ENCODE results near the gene ERCC5.

ERCC5 gene

DNA sequence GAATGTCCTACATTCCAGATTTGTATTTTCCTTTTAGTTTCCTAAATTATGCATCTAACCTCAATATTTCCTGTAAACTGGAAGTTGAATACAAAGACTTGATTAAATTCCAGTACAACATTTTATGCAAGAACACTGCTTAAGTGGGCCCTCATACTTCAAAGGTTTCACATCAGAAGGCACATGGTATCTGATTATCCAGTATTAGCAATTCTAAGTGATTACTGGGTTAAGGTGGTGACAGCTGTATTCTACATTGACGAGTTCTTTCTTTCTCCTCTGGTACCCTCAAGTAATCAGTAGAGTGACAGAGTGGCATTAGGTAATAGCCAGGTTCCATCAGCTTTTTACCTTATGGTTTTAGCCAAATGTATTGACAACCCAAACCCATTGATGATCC, 28.6 kb upstream of the ERCC5 start:
- Histone ChIP-seq H3K27me3 (ENCODE audit: control insufficient read depth, insufficient read depth, low read length) (no peaks in the 10 kb centered on the region), H3K36me3 (ENCODE audit: control insufficient read depth, insufficient read depth, low read length) (no peaks in the 10 kb centered on the region), H3K9ac (ENCODE audit: low read length) (no peak overlapping the region), H3K27ac (ENCODE audit: low read depth, low read length) (no peak overlapping the region), H3K4me1 (ENCODE audit: control insufficient read depth, insufficient read depth, low read length) (no peaks in the 10 kb centered on the region), H3K4me3 (ENCODE audit: low read length) (no peak overlapping the region)

GRCh38 chr13:102817907-102818306, 27.9 kb upstream of the ERCC5 start:
- no peaks in the 10 kb centered on the region for H3K27me3 ChIP-seq (ENCODE audit: control insufficient read depth, insufficient read depth, low read length)
- H3K27ac ChIP-seq (ENCODE audit: low read depth, low read length), result no peak overlapping the region
- H3K9ac ChIP-seq (ENCODE audit: low read length), result no peak overlapping the region
- peaks cover 3% of the 10 kb centered on the region for H3K36me3 ChIP-seq (ENCODE audit: control insufficient read depth, insufficient read depth, low read length)
- no peaks in the 10 kb centered on the region for H3K4me1 ChIP-seq (ENCODE audit: control insufficient read depth, insufficient read depth, low read length)
- H3K4me3 ChIP-seq (ENCODE audit: low read length), result no peak overlapping the region

GRCh38 chr13:102825400-102825799, 20.4 kb upstream of the ERCC5 start:
- Histone ChIP-seq H3K27me3 (ENCODE audit: control insufficient read depth, insufficient read depth, low read length) (no peaks in the 10 kb centered on the region), H3K36me3 (ENCODE audit: control insufficient read depth, insufficient read depth, low read length) (peaks cover 8% of the 10 kb centered on the region), H3K4me3 (ENCODE audit: low read length) (no peak overlapping the region), H3K27ac (ENCODE audit: low read depth, low read length) (no peak overlapping the region), H3K9ac (ENCODE audit: low read length) (no peak overlapping the region), H3K4me1 (ENCODE audit: control insufficient read depth, insufficient read depth, low read length) (no peaks in the 10 kb centered on the region)

DNA sequence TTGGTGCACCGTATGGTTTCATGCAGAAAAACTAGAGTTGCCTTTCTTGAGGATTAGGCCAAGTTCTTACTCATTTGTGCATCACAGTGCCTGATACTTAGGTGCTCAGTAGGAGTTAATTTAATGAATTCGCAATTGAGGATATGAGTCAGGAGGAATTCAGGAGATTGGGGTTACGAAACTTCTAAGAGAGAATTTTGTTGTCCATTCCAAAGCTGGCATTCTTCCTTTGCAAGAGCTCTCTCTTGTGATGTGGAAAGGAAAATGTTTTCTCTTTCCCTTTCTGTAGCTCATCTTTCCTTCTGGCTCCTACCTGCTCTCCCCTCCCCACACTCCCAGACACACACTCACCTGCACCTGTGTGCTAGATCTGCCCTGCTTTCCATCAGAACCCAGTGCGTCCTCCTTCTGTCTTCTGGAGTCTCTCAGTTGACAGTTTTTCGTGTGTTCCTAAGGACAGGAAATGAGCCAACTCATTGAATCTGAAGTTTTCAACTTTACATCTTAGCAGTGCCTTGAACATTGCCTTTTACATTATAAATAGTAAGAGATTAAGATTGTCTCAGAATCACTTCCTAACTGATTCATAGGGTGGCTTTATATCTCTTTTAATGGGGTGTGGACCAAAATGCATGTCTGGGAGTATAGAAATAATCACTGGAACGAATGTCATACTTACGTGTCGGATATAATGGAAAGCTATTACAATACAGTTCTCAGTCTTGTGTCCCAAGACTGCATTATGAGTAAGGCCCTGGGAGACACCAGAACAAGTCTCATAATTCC, 19.7 kb upstream of the ERCC5 start:
- H3K36me3 ChIP-seq (ENCODE audit: control insufficient read depth, insufficient read depth, low read length), result peaks cover 8% of the 10 kb centered on the region
- H3K4me3 ChIP-seq (ENCODE audit: low read length), result no peak overlapping the region
- H3K9ac ChIP-seq (ENCODE audit: low read length), result no peak overlapping the region
- H3K27me3 ChIP-seq (ENCODE audit: control insufficient read depth, insufficient read depth, low read length), result no peaks in the 10 kb centered on the region
- no peaks in the 10 kb centered on the region for H3K4me1 ChIP-seq (ENCODE audit: control insufficient read depth, insufficient read depth, low read length)
- no peak overlapping the region for H3K27ac ChIP-seq (ENCODE audit: low read depth, low read length)

DNA sequence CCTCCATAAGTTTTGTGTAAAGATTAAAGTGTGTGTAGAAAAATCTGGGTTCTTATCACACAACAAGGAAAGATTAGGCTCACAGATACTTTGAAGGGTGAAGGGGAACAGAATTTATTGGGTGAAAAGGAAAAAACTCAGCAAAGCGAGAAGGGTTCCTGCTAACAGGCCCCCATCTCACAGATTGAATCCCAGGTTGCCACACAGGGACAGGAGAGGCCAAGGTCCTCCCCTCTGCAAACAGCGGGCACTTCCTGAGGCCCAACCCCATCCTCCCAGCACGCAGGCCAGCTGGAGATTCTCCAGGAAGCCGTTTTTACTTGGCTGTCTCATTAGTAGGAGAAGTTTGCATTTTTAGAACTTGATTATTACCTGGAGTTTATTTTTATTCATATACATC, 15.2 kb upstream of the ERCC5 start:
- Histone ChIP-seq H3K4me1 (ENCODE audit: control insufficient read depth, insufficient read depth, low read length) (no peaks in the 10 kb centered on the region), H3K36me3 (ENCODE audit: control insufficient read depth, insufficient read depth, low read length) (no peaks in the 10 kb centered on the region), H3K27me3 (ENCODE audit: control insufficient read depth, insufficient read depth, low read length) (no peaks in the 10 kb centered on the region), H3K27ac (ENCODE audit: low read depth, low read length) (no peak overlapping the region), H3K9ac (ENCODE audit: low read length) (no peak overlapping the region), H3K4me3 (ENCODE audit: low read length) (no peak overlapping the region)

GRCh38 chr13:102836471-102836870, 9.4 kb upstream of the ERCC5 start:
- Histone ChIP-seq H3K27me3 (ENCODE audit: control insufficient read depth, insufficient read depth, low read length) (no peaks in the 10 kb centered on the region), H3K4me3 (ENCODE audit: low read length) (no peak overlapping the region), H3K9ac (ENCODE audit: low read length) (no peak overlapping the region), H3K4me1 (ENCODE audit: control insufficient read depth, insufficient read depth, low read length) (no peaks in the 10 kb centered on the region), H3K27ac (ENCODE audit: low read depth, low read length) (no peak overlapping the region), H3K36me3 (ENCODE audit: control insufficient read depth, insufficient read depth, low read length) (no peaks in the 10 kb centered on the region)

GRCh38 chr13:102838273-102838672, 7.6 kb upstream of the ERCC5 start:
- H3K27ac ChIP-seq (ENCODE audit: low read depth, low read length), result no peak overlapping the region
- H3K4me1 ChIP-seq (ENCODE audit: control insufficient read depth, insufficient read depth, low read length), result no peaks in the 10 kb centered on the region
- no peak overlapping the region for H3K9ac ChIP-seq (ENCODE audit: low read length)
- H3K27me3 ChIP-seq (ENCODE audit: control insufficient read depth, insufficient read depth, low read length), result no peaks in the 10 kb centered on the region
- no peaks in the 10 kb centered on the region for H3K36me3 ChIP-seq (ENCODE audit: control insufficient read depth, insufficient read depth, low read length)
- H3K4me3 ChIP-seq (ENCODE audit: low read length), result no peak overlapping the region

DNA sequence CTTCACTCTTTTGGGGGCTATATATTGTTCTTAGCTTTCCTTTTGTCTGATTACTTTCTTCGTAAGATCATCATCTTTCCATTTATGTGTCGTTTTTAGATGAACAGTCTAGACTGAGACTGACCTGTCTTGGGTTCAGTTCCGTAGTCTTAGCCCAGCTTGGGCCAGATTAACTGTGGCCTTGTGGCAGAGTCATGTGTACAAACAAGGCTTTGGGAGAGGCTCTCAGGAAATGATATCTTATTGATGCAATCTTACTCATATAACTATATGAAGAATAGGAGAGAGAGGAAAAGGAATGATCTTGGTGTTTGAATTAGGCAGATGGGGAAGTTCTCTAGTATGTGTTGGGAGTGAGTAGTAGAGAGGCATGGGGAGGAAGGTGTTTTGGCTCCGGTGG, 6.8 kb upstream of the ERCC5 start:
- no peak overlapping the region for H3K4me3 ChIP-seq (ENCODE audit: low read length)

GRCh38 chr13:102839462-102839861, 6.4 kb upstream of the ERCC5 start:
- Histone ChIP-seq H3K27ac (ENCODE audit: low read depth, low read length) (no peak overlapping the region), H3K36me3 (ENCODE audit: control insufficient read depth, insufficient read depth, low read length) (no peaks in the 10 kb centered on the region), H3K4me3 (ENCODE audit: low read length) (no peak overlapping the region), H3K27me3 (ENCODE audit: control insufficient read depth, insufficient read depth, low read length) (no peaks in the 10 kb centered on the region), H3K9ac (ENCODE audit: low read length) (no peak overlapping the region), H3K4me1 (ENCODE audit: control insufficient read depth, insufficient read depth, low read length) (no peaks in the 10 kb centered on the region)

More for the DNA sequence above, 6.8 kb upstream of the ERCC5 start:
- Histone ChIP-seq H3K9ac (ENCODE audit: low read length) (no peak overlapping the region), H3K27me3 (ENCODE audit: control insufficient read depth, insufficient read depth, low read length) (no peaks in the 10 kb centered on the region), H3K36me3 (ENCODE audit: control insufficient read depth, insufficient read depth, low read length) (no peaks in the 10 kb centered on the region), H3K27ac (ENCODE audit: low read depth, low read length) (no peak overlapping the region), H3K4me1 (ENCODE audit: control insufficient read depth, insufficient read depth, low read length) (no peaks in the 10 kb centered on the region)

DNA sequence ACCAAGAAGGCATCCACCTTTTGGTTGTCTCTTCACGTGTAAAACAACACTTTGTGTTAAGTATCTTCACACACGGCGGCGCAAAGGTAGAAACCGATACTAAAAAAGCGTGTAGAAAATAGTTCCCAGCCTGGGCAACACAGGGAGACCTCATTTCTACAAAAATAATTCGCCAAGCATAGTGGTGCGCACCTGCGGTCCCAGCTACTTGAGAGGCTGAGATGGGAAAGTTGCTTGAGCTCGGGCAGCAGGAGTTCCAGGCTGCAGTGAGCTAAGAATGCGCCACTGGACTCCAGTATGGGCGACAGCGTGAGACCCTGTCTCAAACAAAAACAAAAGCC, 573 bp upstream of the ERCC5 start:
- Histone ChIP-seq H3K27me3 (ENCODE audit: control insufficient read depth, insufficient read depth, low read length) (no peaks in the 10 kb centered on the region), H3K9ac (ENCODE audit: low read length) (peak overlapping the region; percentile 84), H3K4me1 (ENCODE audit: control insufficient read depth, insufficient read depth, low read length) (peaks cover 6% of the 10 kb centered on the region), H3K4me3 (ENCODE audit: low read length) (peak overlapping the region; percentile 92), H3K27ac (ENCODE audit: low read depth, low read length) (peak overlapping the region; percentile 93), H3K36me3 (ENCODE audit: control insufficient read depth, insufficient read depth, low read length) (no peaks in the 10 kb centered on the region)

GRCh38 chr13:102846261-102847015, 606 bp downstream of the ERCC5 start:
- Histone ChIP-seq H3K4me3 (ENCODE audit: low read length) (peak overlapping the region; percentile 92), H3K4me1 (ENCODE audit: control insufficient read depth, insufficient read depth, low read length) (peaks cover 6% of the 10 kb centered on the region), H3K27me3 (ENCODE audit: control insufficient read depth, insufficient read depth, low read length) (no peaks in the 10 kb centered on the region), H3K36me3 (ENCODE audit: control insufficient read depth, insufficient read depth, low read length) (no peaks in the 10 kb centered on the region), H3K9ac (ENCODE audit: low read length) (peak overlapping the region; percentile 84), H3K27ac (ENCODE audit: low read depth, low read length) (peak overlapping the region; percentile 93)

DNA sequence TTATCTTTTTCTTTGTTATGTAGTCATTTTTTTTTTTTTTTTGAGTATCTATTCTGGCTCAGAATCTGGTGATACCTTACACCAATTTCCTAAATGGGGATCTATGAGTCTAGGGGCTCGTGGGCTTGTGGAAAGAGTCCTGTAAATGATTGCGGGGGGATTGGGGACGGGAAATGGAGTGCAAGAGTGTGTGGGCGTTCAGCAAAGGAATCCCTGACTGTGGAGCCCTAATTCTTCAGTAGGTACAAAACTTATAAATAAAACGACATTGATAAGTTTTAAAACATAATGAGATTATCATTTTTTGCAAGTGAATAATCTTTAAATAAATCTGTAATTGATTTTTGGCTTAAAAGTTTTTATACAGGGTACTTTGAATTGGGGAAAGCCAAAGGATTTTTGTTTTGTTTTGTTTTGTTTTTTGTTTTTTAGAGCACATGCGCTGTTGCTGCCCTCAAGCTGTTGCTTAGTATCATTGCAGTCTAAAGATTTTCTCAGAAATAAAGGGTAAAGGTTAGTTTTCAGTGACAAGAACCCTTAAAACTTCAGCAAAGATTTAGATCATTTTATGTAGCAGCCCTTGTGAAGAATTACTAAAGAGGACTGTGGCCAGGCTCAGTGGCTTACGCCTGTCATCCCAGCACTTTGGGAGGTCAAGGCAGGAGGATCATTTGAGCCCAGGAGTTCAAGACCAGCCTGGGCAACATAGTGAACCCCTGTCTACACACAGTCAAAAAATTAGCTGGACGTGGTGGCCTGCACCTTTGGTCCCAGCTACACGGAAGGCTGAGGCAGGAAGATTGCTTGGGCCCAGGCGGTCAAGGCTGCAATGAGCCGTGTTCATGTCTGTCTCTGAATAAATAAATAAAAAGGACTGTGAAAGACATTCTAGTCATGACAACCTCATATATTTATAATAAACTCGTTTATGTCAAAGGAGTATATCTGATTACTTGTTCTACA, 1.7 kb downstream of the ERCC5 start:
- Histone ChIP-seq H3K27me3 (ENCODE audit: control insufficient read depth, insufficient read depth, low read length) (no peaks in the 10 kb centered on the region), H3K27ac (ENCODE audit: low read depth, low read length) (peak overlapping the region; percentile 93), H3K4me3 (ENCODE audit: low read length) (peak overlapping the region; percentile 40), H3K36me3 (ENCODE audit: control insufficient read depth, insufficient read depth, low read length) (no peaks in the 10 kb centered on the region), H3K9ac (ENCODE audit: low read length) (no peak overlapping the region), H3K4me1 (ENCODE audit: control insufficient read depth, insufficient read depth, low read length) (peaks cover 6% of the 10 kb centered on the region)
